CD4-positive, alpha-beta T cell treated with Interleukin-15 for 4 hours (primary cell): ENCODE measurements around the gene PRKRA.
"Not testable (repeated sequence)": the region's sequence is repeated elsewhere in the genome, so short reads cannot be mapped to it uniquely, and the experiment has no call there.

ENCODE experiments used
- DNase-seq: peaks from one replicate; pipeline ENCODE4 v3.0.0-alpha.2; 2020; ENCODE audit warnings: low spot score

Gene PRKRA

GRCh38 chr2:178450774-178451525 is at the start of gene PRKRA, which contains the start of gene PJVK:
Gene PRKRA, minus strand, starts transcription at chr2:178451175. Its CDS starts 145 bp downstream, at chr2:178451030.
Gene PJVK, plus strand, starts transcription at chr2:178451378. Its CDS starts 2,032 bp downstream, at chr2:178453410.
- DNase-seq, result peak; percentile 94

- no peak for DNase-seq
Observed at GRCh38 chr2:178499640-178500039, 48.7 kb upstream of the PRKRA start.

DNA sequence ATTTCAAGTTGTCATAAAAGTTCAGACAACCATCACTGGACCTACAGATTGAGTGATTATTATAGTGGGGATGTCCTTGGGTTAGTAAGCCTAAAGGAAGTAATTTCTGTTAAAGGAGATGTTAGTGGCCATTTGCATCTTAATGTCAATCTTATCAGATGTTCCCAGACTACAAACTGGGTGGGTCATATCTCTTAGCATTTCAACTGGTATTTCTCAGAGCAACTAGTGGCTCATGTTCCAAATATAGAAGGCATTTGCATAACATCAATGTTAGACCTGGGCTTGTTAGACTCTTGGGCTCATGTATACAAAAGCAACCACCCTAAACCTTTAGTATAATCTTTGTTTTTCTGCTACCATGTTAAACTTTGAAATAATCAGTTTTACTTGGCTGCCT is 47.2 kb upstream of the PRKRA start:
- DNase-seq, result no peak

DNA sequence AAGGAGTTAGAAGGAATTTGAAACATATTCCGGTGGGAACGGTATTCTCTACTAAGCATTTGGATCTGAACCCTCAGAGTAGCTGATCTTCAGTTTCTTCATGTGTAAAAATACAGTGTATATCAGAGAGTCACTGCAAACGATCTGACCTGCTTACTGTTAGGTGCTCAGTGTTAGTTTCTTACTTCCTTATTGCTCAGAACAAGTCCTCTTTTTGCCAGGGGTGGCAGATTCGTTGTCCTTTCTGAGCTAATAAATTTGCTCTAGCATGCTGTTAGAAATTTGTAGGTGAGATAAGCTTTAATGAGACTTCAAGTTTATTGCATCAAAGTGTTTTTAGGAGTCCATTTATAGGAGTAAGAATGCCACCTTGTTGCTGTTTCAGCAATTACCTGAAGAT is 45.1 kb upstream of the PRKRA start:
- no peak for DNase-seq

DNA sequence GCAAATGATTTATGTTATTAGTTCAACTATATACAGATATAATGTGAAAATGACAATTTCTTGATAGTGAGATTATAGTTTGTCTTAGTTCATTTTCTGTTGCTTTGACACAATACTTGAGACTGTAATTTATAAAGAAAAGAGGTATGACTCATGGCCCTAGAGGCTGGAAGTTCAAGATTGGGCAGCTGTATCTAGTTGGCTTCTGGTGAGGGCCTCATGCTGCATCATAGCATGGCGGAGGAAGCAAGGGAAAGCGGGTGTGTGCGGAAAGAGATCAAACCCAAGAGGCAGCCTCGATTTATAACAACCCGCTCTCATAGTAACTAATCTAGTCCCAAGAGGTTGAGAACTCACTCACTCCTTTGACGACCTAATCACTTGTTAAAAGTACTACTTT is 40.6 kb upstream of the PRKRA start:
- no peak for DNase-seq

DNA sequence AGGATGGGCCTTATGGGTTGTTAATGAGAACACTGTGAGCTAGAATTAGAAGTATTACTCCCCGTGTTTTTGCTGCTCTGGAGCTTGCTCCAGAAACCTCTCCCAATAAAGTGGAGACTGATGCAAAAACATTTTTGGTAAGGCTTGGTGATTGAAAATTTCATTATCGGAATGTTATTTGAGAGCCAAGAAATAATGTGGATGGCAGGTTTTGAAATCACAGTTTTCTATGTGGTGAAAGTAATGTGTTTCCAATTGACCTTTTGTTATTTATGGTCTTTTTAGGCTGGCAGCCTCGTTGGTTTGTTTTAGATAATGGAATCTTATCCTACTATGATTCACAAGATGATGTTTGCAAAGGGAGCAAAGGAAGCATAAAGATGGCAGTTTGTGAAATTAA is 34.4 kb upstream of the PRKRA start:
- DNase-seq, result no peak

DNA sequence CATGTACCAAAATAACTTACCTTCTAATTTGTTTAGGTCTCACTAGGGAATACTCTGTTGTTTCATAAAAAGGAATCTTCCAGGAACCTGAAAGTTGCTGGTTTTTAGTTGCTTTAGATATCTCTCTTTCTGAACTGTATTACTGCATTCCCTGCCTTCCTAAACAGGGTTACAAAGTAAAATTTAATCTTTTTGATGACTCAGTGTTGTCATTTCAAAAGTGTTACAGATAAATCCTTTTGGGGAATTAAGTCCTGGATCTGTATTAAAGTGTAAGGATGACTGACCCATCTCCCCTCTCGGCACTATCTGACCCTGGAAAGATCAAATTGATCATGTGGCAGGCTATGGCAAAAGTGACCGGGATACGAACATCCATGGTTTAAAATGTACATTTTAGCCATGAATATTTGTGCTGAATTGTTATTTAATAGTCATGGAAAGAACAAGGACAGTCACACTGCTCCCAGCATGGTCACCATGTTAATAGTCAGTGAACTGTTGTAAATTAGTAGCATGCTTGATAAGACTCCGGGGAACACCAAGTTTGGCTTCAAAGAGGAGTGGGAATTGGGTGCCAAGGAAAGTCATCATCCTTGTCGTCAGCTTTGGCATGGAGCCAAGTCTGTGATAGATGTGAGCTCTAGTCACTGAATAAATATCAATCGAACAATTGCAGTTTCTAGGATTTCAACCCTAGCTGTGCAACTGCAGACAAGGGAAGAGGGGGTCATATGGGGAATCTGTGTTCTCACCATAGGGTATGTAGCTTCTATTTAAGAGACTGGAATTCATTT is 33.5 kb upstream of the PRKRA start:
- DNase-seq, result no peak

DNA sequence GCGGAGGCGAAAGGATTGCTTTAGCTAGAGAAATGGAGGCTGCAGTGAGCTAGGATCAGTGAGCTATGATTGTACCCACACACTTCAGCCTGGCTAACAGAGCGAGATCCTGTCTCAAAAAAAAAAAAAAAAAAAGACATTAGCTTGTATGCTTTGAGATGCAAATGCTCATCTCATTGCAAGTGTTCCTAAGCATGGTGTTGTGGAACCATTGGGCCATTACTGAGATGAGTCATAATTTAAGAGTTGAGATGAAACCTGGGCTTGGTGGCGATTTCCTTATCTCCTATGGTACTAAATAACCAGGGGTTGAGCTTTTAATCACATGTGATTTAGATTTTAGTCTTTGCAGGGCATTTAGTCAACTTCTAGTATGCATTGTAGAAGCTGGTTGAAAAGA is 31.5 kb upstream of the PRKRA start:
- peak; percentile 6 for DNase-seq

DNA sequence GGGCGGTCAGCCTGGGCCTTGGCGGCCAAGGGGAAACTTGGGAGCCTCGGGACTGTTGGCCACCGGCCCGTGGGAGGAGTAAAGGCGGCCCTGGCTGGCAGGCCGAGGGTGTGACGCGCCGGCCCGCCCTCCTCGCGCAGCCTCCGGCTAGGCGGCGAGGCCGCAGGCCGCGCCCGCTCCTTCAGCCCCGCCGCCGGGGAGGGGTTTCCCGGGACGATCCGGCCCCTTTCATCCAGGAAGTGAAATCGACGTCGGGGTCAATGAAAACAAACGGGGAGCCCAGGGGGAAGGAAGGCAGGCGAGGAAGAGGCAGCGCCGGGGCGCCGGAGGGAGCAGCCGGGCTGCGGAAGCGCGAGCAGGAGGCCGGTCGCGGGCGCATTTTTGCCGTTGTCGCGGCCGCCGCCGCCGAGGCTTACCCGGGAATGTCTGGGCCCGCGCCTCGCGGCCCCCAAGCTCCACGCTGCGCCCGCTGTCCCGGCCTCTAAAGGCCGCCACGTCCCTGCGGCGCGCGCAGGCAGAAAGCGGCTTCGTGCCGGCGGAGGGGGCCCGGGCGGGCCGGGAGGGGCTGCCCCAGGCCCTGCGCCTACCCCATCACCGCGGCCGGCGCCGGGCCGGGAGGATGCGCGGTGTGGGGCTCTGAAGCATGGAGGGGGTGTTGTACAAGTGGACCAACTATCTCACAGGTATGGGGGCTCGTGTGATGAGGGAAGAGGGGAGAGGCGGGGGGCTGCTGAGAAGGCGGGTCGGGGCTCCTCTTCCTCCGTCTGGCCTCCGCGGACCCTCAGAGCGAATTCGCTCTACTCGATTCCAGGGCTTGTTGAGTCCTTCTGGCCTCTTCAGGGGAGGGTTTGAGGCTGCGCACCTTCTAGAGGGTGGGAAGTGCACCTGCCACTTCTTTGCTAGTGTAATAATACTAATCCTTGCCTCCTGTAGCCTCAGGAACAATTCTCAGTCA is 29.5 kb upstream of the PRKRA start, which contains the start of gene PLEKHA3:
PLEKHA3 (plus strand) TSS at position 231 of the 955 bp plus-strand sequence; CDS start at position 644, 413 bp downstream.
- DNase-seq, result peak; percentile 76

DNA sequence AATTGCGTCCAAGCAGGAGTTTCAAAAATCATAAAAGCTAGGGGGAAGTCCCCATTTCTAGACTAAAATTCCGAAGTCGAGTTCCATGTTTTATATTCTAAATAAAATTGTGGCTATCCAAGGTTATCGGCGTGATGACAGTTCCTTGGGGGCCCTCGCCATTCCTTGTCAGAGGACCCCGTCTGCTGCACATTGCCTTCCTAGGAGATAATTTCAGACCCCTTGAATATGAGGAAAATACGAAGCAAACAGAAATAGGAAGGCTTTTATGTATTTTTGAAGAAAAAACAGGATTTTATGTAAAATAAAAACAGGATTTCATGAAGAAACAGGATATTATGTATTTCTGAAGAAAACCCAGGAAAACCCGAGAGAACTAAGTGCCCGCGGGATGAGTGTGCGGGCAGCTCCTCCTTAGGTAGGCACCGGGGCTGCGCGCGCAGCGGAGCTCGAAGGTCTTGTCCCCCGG is 28.8 kb upstream of the PRKRA start:
- DNase-seq, result no peak

DNA sequence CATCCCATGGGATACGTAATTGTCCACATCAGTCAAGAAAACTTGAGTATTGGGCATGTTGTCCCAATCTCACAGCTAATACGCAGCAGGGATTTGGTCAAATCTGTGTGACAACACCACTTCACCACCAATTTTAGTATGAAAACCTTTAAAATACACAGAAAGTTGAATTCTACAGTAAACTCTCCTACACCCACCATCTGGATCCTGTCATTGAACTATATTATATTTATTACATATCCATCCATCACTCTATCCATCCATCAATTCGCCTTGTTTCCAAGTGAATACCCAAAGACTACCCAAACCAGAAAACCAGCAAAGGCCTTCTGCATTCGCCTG is 28.3 kb upstream of the PRKRA start:
- DNase-seq, result no peak

DNA sequence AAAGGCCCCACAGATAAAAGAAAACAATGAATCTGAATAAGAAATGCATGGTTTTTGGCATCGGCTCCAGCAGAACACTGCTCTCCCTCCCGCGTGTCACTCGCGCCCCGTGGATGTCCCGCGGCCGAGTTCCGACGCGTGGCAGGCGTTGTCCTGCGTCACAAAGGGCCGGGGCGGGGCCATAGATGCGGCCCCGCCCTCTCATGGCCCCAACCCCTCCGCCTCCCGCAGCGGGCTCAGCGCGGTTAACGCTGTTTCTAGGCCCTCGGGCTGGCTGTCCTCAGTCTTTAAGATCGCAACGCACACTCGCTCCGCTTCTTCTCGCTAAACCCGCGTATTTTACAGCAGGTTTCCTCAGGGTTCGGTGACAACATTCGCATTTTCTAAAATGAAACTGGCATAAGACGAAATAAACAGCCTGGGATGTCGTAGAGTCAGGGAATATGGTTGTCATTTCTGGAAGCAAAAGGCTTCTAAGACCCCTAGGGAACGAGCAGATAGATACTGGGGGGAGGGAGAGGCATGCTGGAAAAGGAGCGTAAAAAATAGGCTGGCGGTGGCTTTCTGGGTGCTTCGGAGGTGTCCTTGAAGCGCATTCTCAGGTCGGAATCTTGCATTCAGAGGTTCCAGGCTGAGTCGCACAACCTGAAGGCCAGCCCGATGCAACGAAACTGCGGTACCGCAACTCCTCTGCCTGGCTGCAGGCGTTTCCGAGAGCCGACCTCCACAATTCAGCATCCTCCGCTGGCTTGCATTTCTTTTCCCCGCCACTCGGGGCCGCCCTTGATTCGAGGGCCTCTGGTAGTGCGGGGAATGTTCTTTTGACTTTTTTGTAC is 27.7 kb upstream of the PRKRA start, which contains the start of gene FKBP7:
FKBP7 (minus strand) TSS at position 162 of the 836 bp plus-strand sequence; CDS start at position 61, 101 bp downstream.
- DNase-seq, result peak; percentile 80

DNA sequence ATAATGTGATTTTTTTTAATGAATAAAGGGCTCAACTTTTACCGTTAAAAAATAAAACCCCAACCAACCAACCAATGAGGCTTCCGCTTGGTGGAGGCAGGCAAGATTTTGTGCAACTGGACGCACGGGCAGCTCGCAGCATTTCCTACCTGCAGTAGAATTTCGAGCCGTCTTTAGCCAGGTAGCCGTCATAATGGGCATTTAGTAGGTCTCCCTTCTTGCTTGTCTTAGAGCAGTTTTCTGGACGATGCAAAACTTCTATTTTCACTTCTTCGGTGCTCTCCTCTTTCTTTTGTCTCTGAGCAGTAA is 27.1 kb upstream of the PRKRA start:
- peak; percentile 3 for DNase-seq

DNA sequence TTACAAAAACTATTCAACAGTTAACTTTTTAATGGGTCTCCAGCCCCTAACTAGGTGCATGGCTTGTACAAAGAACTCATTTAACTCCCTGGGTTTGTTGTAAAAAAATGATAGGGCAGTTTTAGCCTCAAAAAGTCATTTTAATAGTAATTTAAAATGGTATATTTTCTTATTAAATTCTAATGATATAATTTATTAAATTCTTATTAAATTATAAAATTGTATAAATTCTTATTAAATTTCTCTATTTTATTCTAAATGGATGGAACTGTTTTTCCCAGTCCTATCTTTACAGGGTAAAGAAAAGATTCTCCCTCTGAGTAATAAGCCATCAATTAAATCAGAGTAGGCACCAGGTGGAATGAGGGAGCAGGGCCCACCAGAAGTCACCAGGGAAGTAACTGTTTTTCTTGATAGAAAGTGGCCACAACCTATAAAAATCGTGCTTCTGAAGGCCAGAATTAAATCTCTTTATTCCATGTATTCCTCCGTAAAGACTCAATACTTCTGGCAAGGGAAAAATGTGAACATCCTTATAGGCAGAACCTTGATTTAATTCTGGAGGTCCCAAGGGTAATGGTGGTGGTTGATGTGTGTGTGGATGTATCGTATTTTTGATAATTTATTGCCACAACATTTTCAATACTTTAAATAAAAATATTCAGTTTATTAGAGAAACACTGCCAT is 26.6 kb upstream of the PRKRA start:
- DNase-seq, result no peak

DNA sequence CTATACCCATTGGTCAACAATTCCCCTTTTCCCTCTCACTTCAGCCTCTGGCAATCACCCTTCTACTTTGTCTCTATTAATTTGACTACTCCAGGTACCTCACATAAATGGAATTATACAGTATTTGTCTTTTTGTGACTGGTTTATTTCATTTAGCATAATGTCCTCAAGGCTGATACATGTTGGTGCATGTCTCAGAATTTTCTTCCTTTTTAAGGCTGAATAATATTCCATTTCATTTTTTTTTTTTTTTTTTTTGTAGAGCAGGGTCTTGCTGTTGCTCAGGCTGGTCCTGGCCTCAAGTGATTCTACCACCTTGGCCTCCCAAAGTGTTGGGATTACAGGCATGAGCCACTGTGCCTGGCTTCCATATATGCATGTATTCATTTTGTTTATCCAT is 25.5 kb upstream of the PRKRA start:
- no peak for DNase-seq

DNA sequence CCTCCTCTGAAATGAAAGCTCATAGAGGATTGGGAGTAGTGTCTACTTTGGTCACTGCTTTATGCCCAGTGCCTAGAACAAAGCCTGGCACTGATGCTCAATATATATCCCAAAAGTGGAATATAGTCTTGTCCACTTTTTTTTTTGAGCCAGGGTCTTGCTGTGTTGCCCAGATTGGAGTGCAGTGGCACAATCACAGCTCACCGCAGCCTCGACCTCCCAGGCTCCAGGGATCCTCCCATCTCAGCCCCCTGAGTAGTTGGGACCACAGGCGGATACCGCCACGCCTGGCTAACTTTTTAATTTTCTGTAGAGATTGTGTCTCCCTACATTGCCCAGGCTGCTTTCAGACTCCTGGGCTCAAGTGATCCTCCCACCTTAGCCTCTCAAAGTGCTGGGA is 23.6 kb upstream of the PRKRA start:
- no peak for DNase-seq

- DNase-seq, result no peak
Observed at GRCh38 chr2:178473931-178474330, 23.0 kb upstream of the PRKRA start.

GRCh38 chr2:178473373-178473772 is 22.4 kb upstream of the PRKRA start:
- DNase-seq, result no peak

DNA sequence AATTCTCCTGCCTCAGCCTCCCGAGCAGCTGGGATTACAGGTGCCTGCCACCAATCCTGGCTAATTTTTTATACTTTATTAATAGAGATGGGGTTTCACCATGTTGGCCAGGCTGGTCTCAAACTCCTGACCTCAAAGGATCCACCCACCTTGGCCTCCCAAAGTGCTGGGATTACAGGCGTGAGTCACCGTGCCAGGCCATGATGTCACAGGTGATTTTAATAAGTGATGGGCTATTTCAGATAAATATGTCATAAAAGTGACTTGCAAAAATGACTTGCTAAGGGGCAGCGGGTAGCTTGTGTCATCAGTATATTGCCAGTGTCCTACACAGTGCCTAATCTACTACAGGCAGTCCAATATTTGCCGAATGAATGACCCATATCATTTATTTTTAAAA is 20.3 kb upstream of the PRKRA start:
- not testable (repeated sequence) for DNase-seq

DNA sequence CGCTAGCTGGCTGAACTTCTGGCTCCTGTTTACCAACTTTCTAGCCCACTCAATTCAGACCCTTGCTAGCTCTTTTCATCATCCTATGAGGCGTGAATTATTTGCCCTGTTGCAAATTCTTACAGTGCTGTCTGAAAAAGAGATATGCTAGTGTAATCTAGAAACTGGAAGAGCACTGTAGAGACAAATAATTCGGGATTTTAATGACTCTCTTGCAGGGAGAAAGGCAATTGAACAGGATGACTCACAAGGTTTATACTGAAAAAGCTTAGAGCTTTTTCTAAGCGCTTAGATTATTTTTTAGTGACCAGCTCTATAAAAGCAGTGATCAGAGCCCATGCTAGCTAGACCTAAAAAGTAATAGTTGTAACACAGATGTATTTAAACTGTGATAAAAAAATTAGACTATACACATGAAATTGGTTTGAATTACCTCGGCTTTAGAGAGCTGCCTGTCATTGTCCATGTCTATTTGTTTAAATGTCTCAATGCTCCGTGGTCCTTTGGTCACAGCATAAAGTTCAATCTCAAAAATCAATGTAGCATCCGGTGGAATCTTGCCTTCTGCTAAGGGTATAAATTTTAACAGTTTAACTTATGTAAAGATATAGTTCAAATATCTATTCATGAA is 18.4 kb upstream of the PRKRA start:
- no peak for DNase-seq
